WTC11 (cell line): ENCODE results near the gene HDAC7. TPM values are rescaled to one million over a fixed set of nuclear protein-coding genes. Genes with fewer than 3 reads are reported as not detected.

Experiments
- ATAC-seq: fragments of 200-7000 bp; cut with Tn5 transposase; 2 replicates; pipeline ENCODE4 v1.10.0; 2021; ENCODE audit warnings: mild to moderate bottlenecking, moderate library complexity
- CTCF ChIA-PET: fragments of 300-600 bp; sonication (Branson Sonifier 250); formaldehyde crosslinking; loops from one replicate; lab custom pipeline; 2021; ENCODE audit warnings: antibody characterized with exemption; lab: Charles Lee
- POLR2A ChIA-PET: fragments of 350-600 bp; sonication (Branson Sonifier 250); formaldehyde crosslinking; loops from one replicate; lab custom pipeline; 2021; ENCODE audit warnings: antibody characterized with exemption; lab: Charles Lee
- DNase-seq: peaks from one replicate; pipeline ENCODE4 v3.0.0; 2021; ENCODE audit warnings: low spot score
- H3K27ac Mint-ChIP-seq: 2 replicates; pipeline ENCODE4 v1.8.0; 2021; ENCODE audit warnings: mixed read lengths
- H3K27me3 Mint-ChIP-seq: 2 replicates; pipeline ENCODE4 v1.8.0; 2021; ENCODE audit warnings: low read depth, mild to moderate bottlenecking, moderate library complexity, mixed read lengths
- H3K36me3 Mint-ChIP-seq: 2 replicates; pipeline ENCODE4 v1.8.0; 2021; ENCODE audit warnings: mixed read lengths
- H3K4me1 Mint-ChIP-seq: 2 replicates; pipeline ENCODE4 v1.8.0; 2022; ENCODE audit warnings: mixed read lengths
- H3K4me3 Mint-ChIP-seq: 2 replicates; pipeline ENCODE4 v1.8.0; 2021; ENCODE audit warnings: mild to moderate bottlenecking, moderate library complexity, mixed read lengths
- H3K9me3 Mint-ChIP-seq: 2 replicates; pipeline ENCODE4 v1.8.0; 2021; ENCODE audit warnings: mixed read lengths
- AR ChIP-seq: fragments of 250-450 bp; sonication (Bioruptor Pico); IDR thresholded peaks from 2 replicates; pipeline ENCODE4 v1.9.0; 2021; ENCODE audit warnings: mild to moderate bottlenecking
- CREB1 ChIP-seq: sonication (generic); formaldehyde crosslinking; IDR thresholded peaks from 2 replicates; pipeline ENCODE4 v1.8.0; 2023; ENCODE audit warnings: mild to moderate bottlenecking, missing genetic modification reagents
- E2F5 ChIP-seq: sonication (generic); formaldehyde crosslinking; IDR thresholded peaks from 2 replicates; pipeline ENCODE4 v1.8.1; 2022; ENCODE audit warnings: mild to moderate bottlenecking, moderate library complexity, missing genetic modification reagents
- ESRRA ChIP-seq: sonication (generic); formaldehyde crosslinking; IDR thresholded peaks from 2 replicates; pipeline ENCODE4 v1.8.1; 2022; ENCODE audit warnings: mild to moderate bottlenecking, missing genetic modification reagents, borderline replicate concordance
- ETV6 ChIP-seq: sonication (generic); formaldehyde crosslinking; IDR thresholded peaks from 2 replicates; pipeline ENCODE4 v1.8.1; 2022; ENCODE audit warnings: mild to moderate bottlenecking, missing genetic modification reagents
- FOXP1 ChIP-seq: sonication (generic); formaldehyde crosslinking; IDR thresholded peaks from 2 replicates; pipeline ENCODE4 v1.8.0; 2022; ENCODE audit warnings: missing genetic modification reagents, mild to moderate bottlenecking, moderate library complexity, borderline replicate concordance
- GRHL2 ChIP-seq: fragments of 250-450 bp; sonication (Bioruptor Pico); IDR thresholded peaks from 2 replicates; pipeline ENCODE4 v1.8.0; 2022; ENCODE audit warnings: mild to moderate bottlenecking, moderate library complexity; ENCODE audit not compliant: insufficient replicate concordance, severe bottlenecking
- JAZF1 ChIP-seq: fragments of 250-450 bp; sonication (Bioruptor Pico); IDR thresholded peaks from 2 replicates; pipeline ENCODE4 v1.9.0; 2021; ENCODE audit warnings: moderate library complexity, mild to moderate bottlenecking, inconsistent platforms
- MLX ChIP-seq: sonication (generic); formaldehyde crosslinking; IDR thresholded peaks from 2 replicates; pipeline ENCODE4 v1.8.1; 2023; ENCODE audit warnings: mild to moderate bottlenecking, missing genetic modification reagents, moderate library complexity
- MXD4 ChIP-seq: fragments of 250-450 bp; sonication (Bioruptor Pico); IDR thresholded peaks from 2 replicates; pipeline ENCODE4 v1.8.0; 2021; ENCODE audit warnings: mild to moderate bottlenecking, moderate library complexity, borderline replicate concordance
- NFATC4 ChIP-seq: fragments of 250-450 bp; sonication (Bioruptor Pico); IDR thresholded peaks from 2 replicates; pipeline ENCODE4 v1.9.0; 2021; ENCODE audit warnings: mild to moderate bottlenecking
- PREB ChIP-seq: sonication (generic); formaldehyde crosslinking; IDR thresholded peaks from 2 replicates; pipeline ENCODE4 v1.8.1; 2022; ENCODE audit warnings: mild to moderate bottlenecking, missing genetic modification reagents, moderate library complexity, borderline replicate concordance
- SOX15 ChIP-seq: fragments of 250-450 bp; sonication (Bioruptor Pico); IDR thresholded peaks from 2 replicates; pipeline ENCODE4 v1.9.0; 2021; ENCODE audit warnings: mild to moderate bottlenecking
- TEAD1 ChIP-seq: sonication (generic); formaldehyde crosslinking; IDR thresholded peaks from 2 replicates; pipeline ENCODE4 v1.8.0; 2022; ENCODE audit warnings: mild to moderate bottlenecking, missing genetic modification reagents
- TEAD4 ChIP-seq: sonication (generic); formaldehyde crosslinking; IDR thresholded peaks from 2 replicates; pipeline ENCODE4 v1.8.0; 2022; ENCODE audit warnings: mild to moderate bottlenecking, missing genetic modification reagents
- ZBTB21 ChIP-seq: sonication (generic); formaldehyde crosslinking; IDR thresholded peaks from 2 replicates; pipeline ENCODE4 v1.8.1; 2023; ENCODE audit warnings: mild to moderate bottlenecking, missing genetic modification reagents, borderline replicate concordance
- ZNF121 ChIP-seq: sonication (generic); formaldehyde crosslinking; IDR thresholded peaks from 2 replicates; pipeline ENCODE4 v1.8.0; 2023; ENCODE audit warnings: missing genetic modification reagents
- ZNF317 ChIP-seq: sonication (generic); formaldehyde crosslinking; IDR thresholded peaks from 2 replicates; pipeline ENCODE4 v1.8.1; 2023; ENCODE audit warnings: low read depth, mild to moderate bottlenecking, moderate library complexity, missing genetic modification reagents, borderline replicate concordance
- ZNF512 ChIP-seq: sonication (generic); formaldehyde crosslinking; IDR thresholded peaks from 2 replicates; pipeline ENCODE4 v1.8.1; 2022; ENCODE audit warnings: missing genetic modification reagents, borderline replicate concordance
- total RNA-seq: library from RNA; stranded (reverse); gene quantifications from 3 replicates; pipeline ENCODE4 v1.2.3, GENCODE V29; 2021

Gene HDAC7
- total RNA-seq, 1 experiment from 2014 or later, result 111 TPM

GRCh38 chr12:47772094-47772660 is 47.5 kb downstream of the HDAC7 start:
- Mint-ChIP-seq H3K4me3 (peak overlapping the region; percentile 67), H3K4me1 (peaks cover 28% of the 10 kb centered on the region), H3K27me3 (peaks cover 27% of the 10 kb centered on the region), H3K36me3 (no peaks in the 10 kb centered on the region), H3K27ac (peak overlapping the region; percentile 32; the same call in 1 of the 2 replicates), H3K9me3 (no peaks in the 10 kb centered on the region)
- ChIA-PET CTCF (interaction anchor here (0.9 to 19.3 kb wide), 17 partner anchors 9 to 135 kb away, joined by 3 to 735 read pairs (median 4); partner anchors contain the start of genes ENDOU and RAPGEF3), POLR2A (interaction anchor here (0.8 to 2.4 kb wide), 3 partner anchors 13 to 66 kb away, joined by 3 to 6 read pairs (median 5); partner anchors contain the start of genes RAPGEF3 and RPAP3)
- DNase-seq, result no peak
- TF ChIP-seq ZNF121 (CRISPR knock-in tag) (peak; percentile 65; the same call in 1 of the 2 replicates), ZNF512 (CRISPR knock-in tag) (no peak), TEAD1 (CRISPR knock-in tag) (no peak), TEAD4 (CRISPR knock-in tag) (no peak), MLX (CRISPR knock-in tag) (no peak), JAZF1 (CRISPR knock-in tag) (no peak), ZBTB21 (CRISPR knock-in tag) (no peak)
- no peak for ATAC-seq

GRCh38 chr12:47771304-47771703 is 48.4 kb downstream of the HDAC7 start:
- Mint-ChIP-seq H3K36me3 (no peaks in the 10 kb centered on the region), H3K27me3 (peaks cover 27% of the 10 kb centered on the region), H3K4me1 (peaks cover 28% of the 10 kb centered on the region), H3K4me3 (no peak overlapping the region), H3K9me3 (no peaks in the 10 kb centered on the region), H3K27ac (no peak overlapping the region)
- ChIA-PET CTCF (interaction anchor here (1.7 to 19.3 kb wide), 6 partner anchors 8 to 67 kb away, joined by 7 to 735 read pairs (median 34); partner anchors contain the start of genes ENDOU and RAPGEF3), POLR2A (no interaction called here)
- DNase-seq (no peak), ATAC-seq (no peak)
- TF ChIP-seq PREB, result no peak
- no peak for TF ChIP-seq NFATC4 (CRISPR knock-in tag)
- TF ChIP-seq AR (CRISPR knock-in tag), result no peak
- no peak for TF ChIP-seq MXD4 (CRISPR knock-in tag)
- TF ChIP-seq CREB1 (CRISPR knock-in tag), result no peak
- TF ChIP-seq SOX15, result no peak
- TF ChIP-seq ESRRA (CRISPR knock-in tag), result no peak
- no peak for TF ChIP-seq GRHL2
- TF ChIP-seq JAZF1 (CRISPR knock-in tag), result no peak
- TF ChIP-seq E2F5 (CRISPR knock-in tag), result no peak
- no peak for TF ChIP-seq FOXP1
- no peak for TF ChIP-seq ZNF317 (CRISPR knock-in tag)
- no peak for TF ChIP-seq ETV6 (CRISPR knock-in tag)
